BE2C (cell line): ENCODE results near the gene ARMCX5.

ENCODE experiments used
- DNase-seq: peaks from one replicate; pipeline ENCODE4 v3.0.0-alpha.2; 2020
- H3K27me3 ChIP-seq: fragments of 250-450 bp; sonication (Bioruptor Pico); 2 replicates; pipeline ENCODE4 v1.5.1; 2020; ENCODE audit warnings: mild to moderate bottlenecking
- H3K36me3 ChIP-seq: fragments of 250-450 bp; sonication (Bioruptor Pico); 2 replicates; pipeline ENCODE4 v1.5.1; 2020; ENCODE audit warnings: mild to moderate bottlenecking
- H3K4me1 ChIP-seq: fragments of 250-450 bp; sonication (Bioruptor Pico); 2 replicates; pipeline ENCODE4 v1.5.1; 2020
- H3K4me3 ChIP-seq: 2 replicates; pipeline ENCODE4 v1.5.1; 2011; ENCODE audit warnings: low read depth, low read length
- H3K9me3 ChIP-seq: fragments of 250-450 bp; sonication (Bioruptor Pico); 2 replicates; pipeline ENCODE4 v1.5.1; 2020
- CTCF ChIP-seq: IDR thresholded peaks from 2 replicates; pipeline ENCODE4 v1.5.1; 2012; ENCODE audit warnings: mild to moderate bottlenecking, low read depth, low read length

ARMCX5 gene

GRCh38 chrX:102637561-102637960, 38.2 kb downstream of the ARMCX5 start:
- Histone ChIP-seq H3K4me3 (no peak overlapping the region), H3K9me3 (no peaks in the 10 kb centered on the region), H3K27me3 (no peaks in the 10 kb centered on the region), H3K36me3 (no peaks in the 10 kb centered on the region), H3K4me1 (no peaks in the 10 kb centered on the region)
- DNase-seq = no peak
- TF ChIP-seq CTCF = no peak

GRCh38 chrX:102650903-102651241, 51.6 kb downstream of the ARMCX5 start:
- DNase-seq = no peak
- H3K27me3 ChIP-seq = no peaks in the 10 kb centered on the region
- H3K4me3 ChIP-seq = peak overlapping the region; percentile 55; the same call in 1 of the 2 replicates
- H3K36me3 ChIP-seq = no peaks in the 10 kb centered on the region
- no peaks in the 10 kb centered on the region for H3K4me1 ChIP-seq
- no peaks in the 10 kb centered on the region for H3K9me3 ChIP-seq
- TF ChIP-seq CTCF = no peak

- TF ChIP-seq CTCF = no peak
- Histone ChIP-seq H3K4me1 (no peaks in the 10 kb centered on the region), H3K4me3 (peak within 1 kb of the TSS; percentile 55), H3K27me3 (no peaks in the 10 kb centered on the region), H3K9me3 (no peaks in the 10 kb centered on the region), H3K36me3 (no peaks in the 10 kb centered on the region)
- DNase-seq = peak; percentile 25
Observed at GRCh38 chrX:102651242-102652011, 52.1 kb downstream of the ARMCX5 start, which contains the start of gene GPRASP1. GPRASP1 (plus strand) TSS chrX:102651483; CDS start chrX:102653914, 2,431 bp downstream.

- Histone ChIP-seq H3K4me3 (peak overlapping the region; percentile 55), H3K27me3 (no peaks in the 10 kb centered on the region), H3K36me3 (no peaks in the 10 kb centered on the region), H3K4me1 (no peaks in the 10 kb centered on the region), H3K9me3 (no peaks in the 10 kb centered on the region)
- DNase-seq = peak; percentile 40
- TF ChIP-seq CTCF = peak; percentile 64
Observed at GRCh38 chrX:102652031-102652688, 52.8 kb downstream of the ARMCX5 start.
